Activated T-cell treated with anti-CD3 and anti-CD28 coated beads for 48 hours (primary cell): ENCODE data around the gene PDE4B.
"Not testable (repeated sequence)": the region's sequence is repeated elsewhere in the genome, so short reads cannot be mapped to it uniquely, and the experiment has no call there.

Experiments used
- DNase-seq: peaks from one replicate; pipeline ENCODE4 v3.0.0-alpha.2; 2020; ENCODE audit warnings: low read depth

Gene PDE4B

GRCh38 chr1:66136423-66136822 is 343.7 kb downstream of the PDE4B start:
- not testable (repeated sequence) for DNase-seq

- DNase-seq = no peak
Observed at GRCh38 chr1:66137235-66137634, 344.5 kb downstream of the PDE4B start.

GRCh38 chr1:66138613-66139012 is 345.9 kb downstream of the PDE4B start:
- DNase-seq = no peak

- no peak for DNase-seq
Observed at GRCh38 chr1:66140072-66140471, 347.4 kb downstream of the PDE4B start.

- DNase-seq = no peak
Observed at GRCh38 chr1:66143651-66144050, 351.0 kb downstream of the PDE4B start.

- DNase-seq = no peak
Observed at GRCh38 chr1:66147226-66147835, 354.6 kb downstream of the PDE4B start.

- DNase-seq = no peak
Observed at GRCh38 chr1:66152034-66152433, 359.3 kb downstream of the PDE4B start.

GRCh38 chr1:66154394-66154793 is 361.7 kb downstream of the PDE4B start:
- DNase-seq = no peak

- DNase-seq = no peak
Observed at GRCh38 chr1:66156144-66156543, 363.4 kb downstream of the PDE4B start.

GRCh38 chr1:66159800-66160199 is 367.1 kb downstream of the PDE4B start:
- DNase-seq = no peak

GRCh38 chr1:66160719-66161118 is 368.0 kb downstream of the PDE4B start:
- no peak for DNase-seq

- no peak for DNase-seq
Observed at GRCh38 chr1:66166753-66167152, 374.1 kb downstream of the PDE4B start.

- no peak for DNase-seq
Observed at GRCh38 chr1:66167267-66167666, 374.6 kb downstream of the PDE4B start.

GRCh38 chr1:66168467-66168887 is 375.8 kb downstream of the PDE4B start:
- no peak for DNase-seq

- no peak for DNase-seq
Observed at GRCh38 chr1:66168948-66169671, 376.4 kb downstream of the PDE4B start.

GRCh38 chr1:66172272-66172671 is 379.6 kb downstream of the PDE4B start:
- no peak for DNase-seq

GRCh38 chr1:66175098-66175497 is 382.4 kb downstream of the PDE4B start:
- no peak for DNase-seq

- DNase-seq = no peak
Observed at GRCh38 chr1:66175581-66175980, 382.9 kb downstream of the PDE4B start.

- no peak for DNase-seq
Observed at GRCh38 chr1:66176012-66176715, 383.5 kb downstream of the PDE4B start.

- DNase-seq = no peak
Observed at GRCh38 chr1:66176832-66177231, 384.1 kb downstream of the PDE4B start.

GRCh38 chr1:66177510-66177909 is 384.8 kb downstream of the PDE4B start:
- DNase-seq = no peak

- no peak for DNase-seq
Observed at GRCh38 chr1:66182026-66182425, 389.3 kb downstream of the PDE4B start.

GRCh38 chr1:66182551-66183178 is 390.0 kb downstream of the PDE4B start:
- DNase-seq = peak; percentile 25
